PC-9 (cell line): ENCODE results near the gene NDUFS7.

Experiments used
- CTCF ChIP-seq: fragments of 200-600 bp; sonication (generic); conservative IDR thresholded peaks from 2 replicates; pipeline ENCODE4 v1.6.1; 2017; ENCODE audit warnings: mixed run types, antibody characterized with exemption, mild to moderate bottlenecking, moderate library complexity
- EZH2 ChIP-seq: fragments of 200-600 bp; sonication (generic); IDR thresholded peaks from 2 replicates; pipeline ENCODE4 v1.8.0; 2017; ENCODE audit warnings: antibody characterized with exemption, low read depth

DNA sequence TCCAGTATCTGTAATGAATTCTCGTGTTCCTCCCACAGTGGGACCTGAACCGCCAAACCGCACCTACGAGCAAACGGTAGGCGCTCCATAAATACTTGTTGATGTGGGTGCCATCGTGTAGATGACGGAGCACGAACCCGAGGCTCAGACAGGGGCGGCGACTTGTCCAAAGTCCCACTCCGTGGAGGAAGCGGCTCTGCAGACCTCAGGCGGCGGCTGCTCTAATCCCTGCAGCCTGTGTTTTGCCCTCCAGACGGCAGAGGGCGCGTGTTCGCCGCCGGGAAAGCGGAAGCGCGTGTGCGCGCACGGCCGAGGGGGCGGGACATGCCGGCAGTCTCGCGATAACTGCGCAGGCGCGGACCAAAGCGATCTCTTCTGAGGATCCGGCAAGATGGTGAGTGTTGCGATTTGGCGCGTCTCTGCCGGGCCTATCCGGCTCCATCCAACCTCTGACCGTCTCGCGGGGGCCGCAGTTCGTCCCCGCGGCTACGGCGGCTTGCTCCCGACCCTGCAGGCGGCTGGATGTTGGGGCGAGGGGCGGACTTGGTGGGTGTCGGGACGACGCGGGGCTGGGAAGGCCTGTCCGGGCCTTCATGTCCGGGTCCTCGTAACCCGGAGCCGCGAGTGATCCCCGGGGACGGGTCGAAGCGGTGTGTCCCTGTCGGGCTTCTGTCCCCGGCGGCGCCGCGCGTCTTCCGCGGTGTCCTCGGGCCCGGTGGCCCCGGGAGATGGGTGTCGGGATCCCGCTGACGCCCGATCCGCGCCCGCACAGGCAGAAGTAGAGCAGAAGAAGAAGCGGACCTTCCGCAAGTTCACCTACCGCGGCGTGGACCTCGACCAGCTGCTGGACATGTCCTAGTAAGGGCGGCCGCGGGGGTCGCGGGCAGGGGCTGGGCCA is 54.6 kb downstream of the NDUFS7 start, which contains the start of gene RPS15:
- TF ChIP-seq CTCF (peak; percentile 75), EZH2 (no peak)
